Large intestine (tissue), 12 donors: Measurements from ENCODE around the gene GRIN2C. TPM values are rescaled to one million over a fixed set of nuclear protein-coding genes. Genes with fewer than 3 reads are reported as not detected.
"Not testable (repeated sequence)": the region's sequence is repeated elsewhere in the genome, so short reads cannot be mapped to it uniquely, and the experiment has no call there.

Experiments
- DNase-seq, 2 donors: peaks; one replicate each; pipeline versions ENCODE4 v3.0.0 to v3.0.0-alpha.2; 2013
- H3K27ac ChIP-seq: one replicate; pipeline ENCODE4 v1.5.1; 2013; ENCODE audit warnings: low read length
- H3K27me3 ChIP-seq: 2 replicates; pipeline ENCODE4 v1.6.1; 2013; ENCODE audit warnings: low read length; ENCODE audit not compliant: control insufficient read depth, insufficient read depth
- H3K36me3 ChIP-seq: 2 replicates; pipeline ENCODE4 v1.6.1; 2013; ENCODE audit warnings: low read length; ENCODE audit not compliant: control insufficient read depth, insufficient read depth
- H3K4me1 ChIP-seq: one replicate; pipeline ENCODE4 v1.6.1; 2013; ENCODE audit warnings: low read length; ENCODE audit not compliant: control insufficient read depth, insufficient read depth
- H3K4me3 ChIP-seq: one replicate; pipeline ENCODE4 v1.5.1; 2013; ENCODE audit warnings: low read length
- H3K9me3 ChIP-seq: one replicate; pipeline ENCODE4 v1.6.1; 2013; ENCODE audit warnings: mild to moderate bottlenecking, low read depth, low read length, moderate library complexity; ENCODE audit not compliant: control insufficient read depth
- WGBS: methylation state at CpG from one replicate; pipeline ENCODE4 v1.1.5; 2013; ENCODE audit warnings: low lambda C conversion rate; ENCODE audit not compliant: insufficient coverage; 5-methylcytosine and 5-hydroxymethylcytosine counted together
- long read RNA-seq, 11 donors: transcript quantifications; one replicate each; lab custom pipeline, GENCODE V29; 2026
- polyA plus RNA-seq: library from polyadenylated mRNA; unstranded; fragments of 120-200 nt; gene quantifications from one replicate; pipeline ENCODE4 v1.2.1, GENCODE V29; 2013

GRIN2C gene
- polyA plus RNA-seq, result 0.33 TPM
- long read RNA-seq, donor 1, result 0 reads
- long read RNA-seq, donor 2, result 0 reads
- long read RNA-seq, donor 3, result 0 reads
- long read RNA-seq, donor 4, result 0 reads
- long read RNA-seq, donor 5, result 0 reads
- long read RNA-seq, donor 6, result 0 reads
- long read RNA-seq, donor 7, result 0 reads
- long read RNA-seq, donor 8, result 0 reads
- long read RNA-seq, donor 9, result 0 reads
- long read RNA-seq, donor 10, result 0 reads
- long read RNA-seq, donor 11, result 0 reads

- H3K27me3 ChIP-seq, result peaks cover 74% of the 10 kb centered on the region
- H3K36me3 ChIP-seq, result no peaks in the 10 kb centered on the region
- H3K4me1 ChIP-seq, result peaks cover 20% of the 10 kb centered on the region
- DNase-seq, result no peak
- H3K9me3 ChIP-seq, result peaks cover 11% of the 10 kb centered on the region
- H3K27ac ChIP-seq, result no peak within 1 kb of the TSS
- H3K4me3 ChIP-seq, result no peak within 1 kb of the TSS
- no CpG with 5 or more reads among the region's 72 CpGs for WGBS
Observed at GRCh38 chr17:74859459-74860228, at the start of gene GRIN2C. TSS of gene GRIN2C (minus strand) at chr17:74859885. CDS start at chr17:74855092, 4,793 bp downstream.

DNA sequence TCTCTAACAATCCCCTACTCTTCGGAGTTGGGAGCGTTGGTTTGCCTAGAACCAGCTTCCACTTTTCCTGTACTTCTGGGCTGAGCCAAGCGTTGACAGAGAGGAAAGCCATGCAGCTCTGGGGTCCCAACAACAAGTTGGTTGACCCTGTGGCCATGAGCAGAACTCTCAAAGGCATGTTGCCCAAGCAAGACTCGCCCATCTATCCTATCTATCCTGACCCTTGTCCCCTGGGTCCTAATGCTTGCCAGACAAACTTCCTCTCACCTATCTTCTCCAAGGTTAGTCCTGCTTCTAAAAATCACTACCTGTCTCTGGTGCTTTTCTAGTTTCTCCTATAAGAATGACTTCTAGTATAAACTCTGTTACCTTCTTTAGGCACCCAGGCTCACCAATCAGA lies 49.4 kb upstream of the GRIN2C start:
- H3K27ac ChIP-seq, H3K27me3 ChIP-seq, H3K36me3 ChIP-seq, DNase-seq, H3K4me3 ChIP-seq, H3K9me3 ChIP-seq: not testable (repeated sequence)
- WGBS, result no CpG with 5 or more reads among the region's 4 CpGs
- peaks cover 30% of the 10 kb centered on the region for H3K4me1 ChIP-seq

GRCh38 chr17:74907012-74907411 lies 47.3 kb upstream of the GRIN2C start:
- Histone ChIP-seq H3K27me3 (peaks cover 5% of the 10 kb centered on the region), H3K27ac (no peak overlapping the region), H3K36me3 (no peaks in the 10 kb centered on the region), H3K4me3 (no peak overlapping the region), H3K9me3 (no peaks in the 10 kb centered on the region), H3K4me1 (peaks cover 20% of the 10 kb centered on the region)
- no peak for DNase-seq
- WGBS, result no CpG with 5 or more reads among the region's 34 CpGs

GRCh38 chr17:74906214-74906793 lies 46.6 kb upstream of the GRIN2C start:
- peaks cover 20% of the 10 kb centered on the region for H3K4me1 ChIP-seq
- H3K4me3 ChIP-seq, H3K27ac ChIP-seq, H3K36me3 ChIP-seq, H3K9me3 ChIP-seq, DNase-seq, H3K27me3 ChIP-seq: not testable (repeated sequence)
- WGBS, result no CpG with 5 or more reads among the region's 6 CpGs

DNA sequence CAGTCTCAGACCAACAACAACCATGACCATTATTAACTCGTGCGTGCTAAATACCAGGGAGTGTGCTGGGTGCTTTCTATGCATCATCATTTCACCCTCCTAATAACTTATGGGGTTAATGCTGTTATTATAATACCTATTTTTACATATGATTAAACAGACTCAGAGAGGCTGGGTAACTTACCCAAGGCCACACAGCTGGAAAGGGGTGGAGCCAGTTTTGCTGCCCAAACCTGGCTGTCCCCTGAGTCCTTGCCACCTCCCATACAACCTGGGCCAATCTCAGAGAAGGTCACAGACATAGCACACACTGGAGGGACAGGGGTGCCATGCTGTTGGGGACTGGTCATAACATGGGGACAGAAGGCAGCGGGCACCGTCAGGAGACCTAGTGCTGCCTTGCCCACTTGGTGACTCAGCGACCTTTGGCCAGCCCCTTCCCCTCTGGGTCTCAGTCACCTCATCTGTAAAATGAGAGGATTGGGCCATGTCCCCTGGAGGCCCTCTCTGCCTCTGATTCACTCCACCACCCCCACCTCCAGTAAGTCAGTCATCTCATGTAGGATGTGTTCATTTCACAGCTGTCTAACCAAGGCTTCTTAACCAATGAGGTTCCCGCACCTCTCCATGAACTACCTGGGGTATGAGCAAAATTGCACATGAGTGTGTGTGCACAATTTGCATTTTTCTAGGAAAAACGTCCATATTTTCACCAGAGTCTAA lies 45.2 kb upstream of the GRIN2C start:
- H3K9me3 ChIP-seq, result no peaks in the 10 kb centered on the region
- 33% methylated on average over 1 of the region's 7 CpGs for WGBS
- no peak overlapping the region for H3K4me3 ChIP-seq
- no peak overlapping the region for H3K27ac ChIP-seq
- peaks cover 13% of the 10 kb centered on the region for H3K4me1 ChIP-seq
- no peaks in the 10 kb centered on the region for H3K36me3 ChIP-seq
- H3K27me3 ChIP-seq, result peaks cover 5% of the 10 kb centered on the region
- DNase-seq, result no peak

DNA sequence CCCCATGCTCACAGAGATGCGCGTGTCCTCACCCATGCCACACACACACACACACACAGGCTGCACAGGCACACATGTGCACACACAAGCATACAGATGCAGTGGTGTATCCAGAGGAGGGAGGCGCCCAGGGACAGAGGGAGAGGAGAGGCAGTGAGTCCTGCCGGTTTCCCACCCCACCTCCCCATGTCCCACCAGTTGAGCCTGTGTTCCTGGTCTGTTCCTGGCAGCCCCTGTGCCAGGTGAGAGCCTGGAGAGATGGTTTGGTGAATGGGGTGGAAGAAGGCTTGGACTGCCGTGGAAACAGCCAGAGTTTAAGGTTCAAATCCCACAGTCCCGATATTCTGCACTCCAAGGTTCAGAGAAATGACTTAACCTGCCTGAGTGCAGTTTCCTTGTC lies 44.0 kb upstream of the GRIN2C start:
- DNase-seq, result no peak
- H3K9me3 ChIP-seq, result no peaks in the 10 kb centered on the region
- no CpG with 5 or more reads among the region's 6 CpGs for WGBS
- H3K27me3 ChIP-seq, result peaks cover 5% of the 10 kb centered on the region
- H3K4me3 ChIP-seq, result no peak overlapping the region
- H3K4me1 ChIP-seq, result peaks cover 1% of the 10 kb centered on the region
- no peaks in the 10 kb centered on the region for H3K36me3 ChIP-seq
- no peak overlapping the region for H3K27ac ChIP-seq

- Histone ChIP-seq H3K27ac (no peak overlapping the region), H3K4me3 (no peak overlapping the region), H3K9me3 (no peaks in the 10 kb centered on the region), H3K4me1 (no peaks in the 10 kb centered on the region), H3K36me3 (no peaks in the 10 kb centered on the region), H3K27me3 (peaks cover 5% of the 10 kb centered on the region)
- no CpG with 5 or more reads among the region's 9 CpGs for WGBS
- no peak for DNase-seq
Observed at GRCh38 chr17:74903034-74903433, 43.3 kb upstream of the GRIN2C start.

DNA sequence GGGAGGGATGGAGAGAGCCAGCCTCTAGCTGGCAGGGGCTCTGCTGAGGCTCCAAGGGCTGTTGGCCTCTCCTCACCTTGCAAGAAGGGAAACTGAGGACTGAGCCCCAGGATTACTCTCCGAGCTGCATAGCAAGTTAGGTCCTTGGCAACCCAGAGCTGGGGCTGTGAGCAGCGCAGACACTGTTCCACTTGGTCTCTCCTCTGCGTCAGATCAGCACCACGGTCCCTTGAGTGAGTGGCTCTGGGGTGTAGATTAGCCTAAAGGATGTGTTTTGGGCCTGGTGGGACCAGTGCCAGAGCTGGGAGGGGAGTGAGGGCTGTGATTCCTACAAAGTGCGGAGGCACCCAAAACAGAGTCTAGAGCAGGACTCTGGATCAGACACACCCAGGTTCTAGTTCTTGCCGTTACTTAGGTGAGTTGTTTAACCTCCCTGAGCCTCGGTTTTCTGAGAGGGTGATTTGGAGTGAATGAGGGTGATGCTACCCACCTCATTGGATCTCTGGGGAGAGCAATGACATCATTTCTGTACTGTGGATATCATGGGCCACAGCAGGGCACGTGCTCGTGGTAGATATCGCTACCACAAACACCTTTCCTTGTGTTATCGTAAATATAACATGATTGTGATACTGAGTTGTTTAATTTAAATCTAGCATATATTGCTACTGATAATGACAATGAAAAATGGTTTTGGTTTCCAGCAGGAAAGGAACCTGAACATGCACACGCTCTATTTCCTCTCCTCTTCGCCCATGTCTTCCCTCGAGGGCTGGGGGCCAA lies 41.9 kb upstream of the GRIN2C start:
- no peaks in the 10 kb centered on the region for H3K9me3 ChIP-seq
- no peak overlapping the region for H3K27ac ChIP-seq
- H3K36me3 ChIP-seq, result no peaks in the 10 kb centered on the region
- WGBS, result no CpG with 5 or more reads among the region's 14 CpGs
- H3K4me1 ChIP-seq, result no peaks in the 10 kb centered on the region
- H3K4me3 ChIP-seq, result no peak overlapping the region
- no peak for DNase-seq
- H3K27me3 ChIP-seq, result peaks cover 5% of the 10 kb centered on the region

GRCh38 chr17:74900208-74900607 lies 40.5 kb upstream of the GRIN2C start:
- no peaks in the 10 kb centered on the region for H3K4me1 ChIP-seq
- WGBS, result 100% methylated on average over 2 of the region's 8 CpGs
- H3K36me3 ChIP-seq, result no peaks in the 10 kb centered on the region
- no peaks in the 10 kb centered on the region for H3K9me3 ChIP-seq
- H3K27ac ChIP-seq, result no peak overlapping the region
- H3K27me3 ChIP-seq, result peaks cover 13% of the 10 kb centered on the region
- DNase-seq, result no peak
- no peak overlapping the region for H3K4me3 ChIP-seq
